Osteoblast (primary cell): ENCODE measurements around the gene DMBT1. TPM values are rescaled to one million over a fixed set of nuclear protein-coding genes. Genes with fewer than 3 reads are reported as not detected.

ENCODE experiments used
- DNase-seq: peaks from one replicate; pipeline ENCODE4 v3.0.0; 2011; ENCODE audit warnings: low spot score, mixed read lengths; ENCODE audit not compliant: insufficient read length; ENCODE audit errors: missing footprints
- H2AFZ ChIP-seq: 2 replicates; pipeline ENCODE4 v1.6.0; 2011; ENCODE audit warnings: mild to moderate bottlenecking, low read length
- H3K27ac ChIP-seq: 2 replicates; pipeline ENCODE4 v1.5.1; 2011; ENCODE audit warnings: mild to moderate bottlenecking, low read depth, low read length, moderate library complexity
- H3K27me3 ChIP-seq: 2 replicates; pipeline ENCODE4 v1.6.0; 2012; ENCODE audit warnings: mild to moderate bottlenecking, control low read depth, inconsistent platforms, low read length, moderate library complexity; ENCODE audit not compliant: insufficient read depth
- H3K36me3 ChIP-seq: 2 replicates; pipeline ENCODE4 v1.5.1; 2011; ENCODE audit warnings: mild to moderate bottlenecking, low read length, control low read depth, moderate library complexity; ENCODE audit not compliant: insufficient read depth
- H3K4me1 ChIP-seq: 2 replicates; pipeline ENCODE4 v1.5.1; 2011; ENCODE audit warnings: mild to moderate bottlenecking, low read length, control low read depth, moderate library complexity; ENCODE audit not compliant: insufficient read depth
- H3K4me2 ChIP-seq: 2 replicates; pipeline ENCODE4 v1.6.0; 2011; ENCODE audit warnings: mild to moderate bottlenecking, low read length; ENCODE audit not compliant: insufficient read depth
- H3K4me3 ChIP-seq: fragments of 200-600 bp; sonication (generic); 3 replicates; pipeline ENCODE4 v1.5.1; 2012; ENCODE audit warnings: mild to moderate bottlenecking, low read length, inconsistent platforms; ENCODE audit not compliant: insufficient read depth
- H3K79me2 ChIP-seq: 2 replicates; pipeline ENCODE4 v1.6.0; 2012; ENCODE audit warnings: mild to moderate bottlenecking, low read length, control low read depth, inconsistent platforms; ENCODE audit not compliant: insufficient read depth
- H3K9me3 ChIP-seq: 2 replicates; pipeline ENCODE4 v1.5.1; 2011; ENCODE audit warnings: low read depth, low read length, control low read depth
- H4K20me1 ChIP-seq: 2 replicates; pipeline ENCODE4 v1.6.0; 2012; ENCODE audit warnings: mild to moderate bottlenecking, low read length, control low read depth; ENCODE audit not compliant: insufficient read depth
- total RNA-seq: library from RNA; depleted of rRNA; stranded (reverse); fragments of >200 nt; gene quantifications from 2 replicates; pipeline ENCODE4 v1.2.3, GENCODE V29; 2012
- TF ChIP-seq, protein P1 (sequence below): IDR thresholded peaks from 2 replicates; pipeline ENCODE4 v1.5.1; 2011; ENCODE audit warnings: mild to moderate bottlenecking, low read depth, low read length, moderate library complexity; ENCODE audit errors: extremely low read depth

DMBT1 gene
- total RNA-seq, 1 donor = under 0.01 TPM

DNA sequence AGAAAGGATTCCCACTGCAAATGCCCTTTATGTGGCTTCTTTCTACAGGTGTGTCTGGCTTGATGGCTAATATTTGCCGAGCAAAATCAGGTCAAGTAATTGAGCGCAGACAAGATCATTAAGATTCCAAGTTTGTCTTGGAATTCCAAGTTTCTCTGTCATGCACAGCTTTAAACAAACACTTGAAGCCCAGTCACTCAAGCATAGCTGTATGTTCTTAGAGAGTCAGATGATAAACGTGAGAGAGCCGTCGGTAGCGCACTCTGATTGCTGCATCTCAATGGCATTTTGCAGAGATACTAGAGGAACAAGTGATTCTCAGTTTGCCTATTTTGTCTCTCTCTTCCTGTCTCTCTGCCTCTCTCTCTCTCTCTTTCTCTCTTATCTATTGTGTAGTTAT, 658 bp downstream of the DMBT1 start:
- H2AFZ ChIP-seq = no peak overlapping the region
- no peak overlapping the region for H3K27ac ChIP-seq
- no peaks in the 10 kb centered on the region for H4K20me1 ChIP-seq
- no peak overlapping the region for H3K4me2 ChIP-seq
- H3K36me3 ChIP-seq = no peaks in the 10 kb centered on the region
- TF ChIP-seq, protein P1, sequence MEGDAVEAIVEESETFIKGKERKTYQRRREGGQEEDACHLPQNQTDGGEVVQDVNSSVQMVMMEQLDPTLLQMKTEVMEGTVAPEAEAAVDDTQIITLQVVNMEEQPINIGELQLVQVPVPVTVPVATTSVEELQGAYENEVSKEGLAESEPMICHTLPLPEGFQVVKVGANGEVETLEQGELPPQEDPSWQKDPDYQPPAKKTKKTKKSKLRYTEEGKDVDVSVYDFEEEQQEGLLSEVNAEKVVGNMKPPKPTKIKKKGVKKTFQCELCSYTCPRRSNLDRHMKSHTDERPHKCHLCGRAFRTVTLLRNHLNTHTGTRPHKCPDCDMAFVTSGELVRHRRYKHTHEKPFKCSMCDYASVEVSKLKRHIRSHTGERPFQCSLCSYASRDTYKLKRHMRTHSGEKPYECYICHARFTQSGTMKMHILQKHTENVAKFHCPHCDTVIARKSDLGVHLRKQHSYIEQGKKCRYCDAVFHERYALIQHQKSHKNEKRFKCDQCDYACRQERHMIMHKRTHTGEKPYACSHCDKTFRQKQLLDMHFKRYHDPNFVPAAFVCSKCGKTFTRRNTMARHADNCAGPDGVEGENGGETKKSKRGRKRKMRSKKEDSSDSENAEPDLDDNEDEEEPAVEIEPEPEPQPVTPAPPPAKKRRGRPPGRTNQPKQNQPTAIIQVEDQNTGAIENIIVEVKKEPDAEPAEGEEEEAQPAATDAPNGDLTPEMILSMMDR = no peak
- H3K4me3 ChIP-seq = no peak overlapping the region
- H3K79me2 ChIP-seq = no peaks in the 10 kb centered on the region
- peaks cover 7% of the 10 kb centered on the region for H3K4me1 ChIP-seq
- peaks cover 49% of the 10 kb centered on the region for H3K27me3 ChIP-seq
- H3K9me3 ChIP-seq = no peaks in the 10 kb centered on the region
- DNase-seq = no peak

DNA sequence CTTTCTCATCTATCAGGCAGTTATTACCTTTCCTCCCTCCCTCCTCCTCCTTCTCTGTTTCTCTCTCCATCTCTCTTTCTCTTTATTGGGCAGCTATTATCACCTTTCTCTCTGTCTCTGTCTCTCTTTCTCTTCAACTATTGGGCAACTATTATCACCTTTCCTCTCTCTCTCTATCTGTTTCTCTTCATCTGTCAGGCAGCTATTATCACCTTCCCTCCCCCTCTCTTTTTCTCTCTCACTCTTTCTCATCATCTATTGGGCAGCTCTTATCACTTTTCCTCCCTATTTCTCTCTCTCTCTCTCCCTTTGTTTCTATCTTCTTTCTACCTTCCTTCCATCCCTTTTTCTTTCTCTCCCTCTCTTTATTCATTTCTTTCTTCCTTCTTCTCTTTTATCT, 1.2 kb downstream of the DMBT1 start:
- Histone ChIP-seq H3K79me2 (no peaks in the 10 kb centered on the region), H4K20me1 (no peaks in the 10 kb centered on the region), H3K36me3 (no peaks in the 10 kb centered on the region), H2AFZ (no peak overlapping the region), H3K9me3 (no peaks in the 10 kb centered on the region), H3K27me3 (peaks cover 45% of the 10 kb centered on the region), H3K4me3 (no peak overlapping the region), H3K4me2 (no peak overlapping the region), H3K27ac (no peak overlapping the region), H3K4me1 (peaks cover 7% of the 10 kb centered on the region)
- DNase-seq = no peak
- TF ChIP-seq, protein P1 = no peak

DNA sequence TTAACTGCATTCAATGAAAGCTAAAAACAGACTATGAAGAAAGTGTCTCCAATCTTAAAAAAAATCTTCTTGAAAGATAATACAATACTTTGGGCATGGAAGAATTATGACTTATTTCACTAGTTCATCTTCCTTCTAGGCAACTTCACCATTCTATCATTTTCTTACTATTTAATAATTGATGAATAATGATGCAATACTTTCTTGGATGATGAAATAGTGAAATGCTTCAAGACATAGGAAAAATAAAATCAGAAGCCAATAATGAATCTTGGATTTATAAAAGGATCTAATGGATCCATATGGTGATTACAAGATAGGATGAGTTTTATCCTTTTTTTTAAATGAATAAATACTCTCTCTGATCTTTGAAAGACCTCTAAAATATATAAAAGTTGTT, 4.4 kb downstream of the DMBT1 start:
- DNase-seq = no peak
- no peak overlapping the region for H3K27ac ChIP-seq
- TF ChIP-seq, protein P1 = no peak
- H4K20me1 ChIP-seq = no peaks in the 10 kb centered on the region
- H2AFZ ChIP-seq = no peak overlapping the region
- H3K4me3 ChIP-seq = no peak overlapping the region
- no peaks in the 10 kb centered on the region for H3K9me3 ChIP-seq
- H3K4me2 ChIP-seq = no peak overlapping the region
- no peaks in the 10 kb centered on the region for H3K36me3 ChIP-seq
- H3K27me3 ChIP-seq = peaks cover 46% of the 10 kb centered on the region
- H3K4me1 ChIP-seq = peaks cover 7% of the 10 kb centered on the region
- no peaks in the 10 kb centered on the region for H3K79me2 ChIP-seq

DNA sequence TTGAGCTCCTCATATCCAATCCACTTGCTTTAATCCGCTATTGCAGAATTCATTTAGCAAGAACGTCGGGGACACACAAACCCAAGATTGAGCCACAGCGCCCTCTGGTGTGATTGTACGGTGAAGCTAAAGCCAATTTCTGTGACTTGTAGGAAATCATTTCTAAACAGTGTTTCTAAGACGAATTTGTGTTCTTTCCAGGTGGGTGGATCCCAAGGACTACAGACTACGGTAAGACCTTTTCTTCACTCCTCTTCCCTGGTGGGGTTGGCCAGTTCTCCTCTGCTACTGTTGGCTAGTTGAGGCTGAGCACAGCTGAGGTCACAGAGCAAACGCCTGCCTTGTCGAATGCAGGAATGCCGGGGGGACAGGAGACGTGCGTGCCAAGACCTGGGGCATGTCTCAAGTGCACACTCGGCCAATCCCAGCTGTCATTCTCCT, 5.2 kb downstream of the DMBT1 start:
- TF ChIP-seq, protein P1 = peak; percentile 87
- Histone ChIP-seq H3K36me3 (no peaks in the 10 kb centered on the region), H3K79me2 (no peaks in the 10 kb centered on the region), H4K20me1 (no peaks in the 10 kb centered on the region), H3K4me1 (peaks cover 7% of the 10 kb centered on the region), H3K27me3 (peaks cover 38% of the 10 kb centered on the region), H3K9me3 (no peaks in the 10 kb centered on the region), H3K4me2 (peak overlapping the region; percentile 94), H2AFZ (peak overlapping the region; percentile 82), H3K4me3 (peak overlapping the region; percentile 70), H3K27ac (no peak overlapping the region)
- peak; percentile 92 for DNase-seq
